Neural cell (in vitro differentiated cells): ENCODE results near the gene GNLY. TPM values are rescaled to one million over a fixed set of nuclear protein-coding genes. Genes with fewer than 3 reads are reported as not detected.

Experiments used
- H2AFZ ChIP-seq: fragments of 200-600, 300-800 bp; sonication (generic), shearing (Covaris generic); 2 replicates; pipeline ENCODE4 v1.6.0; 2014; ENCODE audit warnings: low read depth, mild to moderate bottlenecking, antibody characterized with exemption, low read length, moderate library complexity
- H3F3A ChIP-seq: fragments of 200-600 bp; shearing (Covaris generic); 2 replicates; pipeline ENCODE4 v1.6.1; 2016; ENCODE audit warnings: mild to moderate bottlenecking, moderate library complexity, mixed read lengths, antibody characterized with exemption, low read length; ENCODE audit not compliant: insufficient read depth, poor library complexity, severe bottlenecking
- H3K27ac ChIP-seq: fragments of 200-600, 300-800 bp; sonication (generic), shearing (Covaris generic); 2 replicates; pipeline ENCODE4 v1.5.1; 2014; ENCODE audit warnings: mild to moderate bottlenecking, low read length, moderate library complexity
- H3K27me3 ChIP-seq: fragments of 300-800, 200-600 bp; sonication (generic), shearing (Covaris generic); 2 replicates; pipeline ENCODE4 v1.6.0; 2014; ENCODE audit warnings: mild to moderate bottlenecking, low read depth, low read length, moderate library complexity; ENCODE audit not compliant: insufficient read depth
- H3K36me3 ChIP-seq: fragments of 300-800, 200-600 bp; sonication (generic), shearing (Covaris generic); 2 replicates; pipeline ENCODE4 v1.5.1; 2014; ENCODE audit warnings: mild to moderate bottlenecking, antibody characterized with exemption, low read length, moderate library complexity; ENCODE audit not compliant: insufficient read depth
- H3K4me2 ChIP-seq: fragments of 300-800, 200-600 bp; sonication (generic), shearing (Covaris generic); 2 replicates; pipeline ENCODE4 v1.6.0; 2014; ENCODE audit warnings: mild to moderate bottlenecking, low read length
- H3K4me3 ChIP-seq: fragments of 300-800, 200-600 bp; sonication (generic), shearing (Covaris generic); 2 replicates; pipeline ENCODE4 v1.5.1; 2014; ENCODE audit warnings: mild to moderate bottlenecking, low read length, moderate library complexity
- H3K79me2 ChIP-seq: fragments of 200-600 bp; shearing (Covaris generic); replicated peaks from 2 replicates; pipeline ENCODE4 v1.6.0; 2014; ENCODE audit warnings: mild to moderate bottlenecking, low read length, moderate library complexity; ENCODE audit not compliant: insufficient read depth
- H3K9ac ChIP-seq: fragments of 300-800, 200-600 bp; sonication (generic), shearing (Covaris generic); 2 replicates; pipeline ENCODE4 v1.6.1; 2016; ENCODE audit warnings: mild to moderate bottlenecking, low read length, mixed read lengths
- H3K9me2 ChIP-seq: fragments of 200-600 bp; shearing (Covaris generic); 2 replicates; pipeline ENCODE4 v1.6.1; 2016; ENCODE audit warnings: mild to moderate bottlenecking, low read length, mixed read lengths; ENCODE audit not compliant: insufficient read depth
- H3K9me3 ChIP-seq: fragments of 200-600, 300-800 bp; sonication (generic), shearing (Covaris generic); 2 replicates; pipeline ENCODE4 v1.6.1; 2016; ENCODE audit warnings: mild to moderate bottlenecking, mixed run types, low read length, moderate library complexity, mixed read lengths
- H4K20me1 ChIP-seq: fragments of 200-600 bp; shearing (Covaris generic); 2 replicates; pipeline ENCODE4 v1.6.1; 2016; ENCODE audit warnings: mild to moderate bottlenecking, mixed run types; ENCODE audit not compliant: insufficient read depth
- CTCF ChIP-seq: fragments of 450-650 bp; IDR thresholded peaks from 2 replicates; pipeline ENCODE4 v1.5.1; 2014; ENCODE audit warnings: antibody characterized with exemption, mild to moderate bottlenecking, moderate library complexity; ENCODE audit not compliant: poor library complexity, severe bottlenecking
- EP300 ChIP-seq: fragments of 450-650 bp; conservative IDR thresholded peaks from 2 replicates; pipeline ENCODE4 v1.6.1; 2014; ENCODE audit warnings: antibody characterized with exemption, mild to moderate bottlenecking, moderate library complexity; ENCODE audit not compliant: poor library complexity, severe bottlenecking
- EZH2 ChIP-seq: fragments of 200-600, 300-800 bp; shearing (Covaris generic), sonication (generic); IDR thresholded peaks from 2 replicates; pipeline ENCODE4 v1.6.1; 2014; ENCODE audit warnings: antibody characterized with exemption, low read length, borderline replicate concordance, mild to moderate bottlenecking; ENCODE audit not compliant: insufficient read depth, poor library complexity, severe bottlenecking
- MXI1 ChIP-seq: fragments of 450-650 bp; conservative IDR thresholded peaks from 2 replicates; pipeline ENCODE4 v1.6.1; 2014; ENCODE audit warnings: antibody characterized with exemption, mild to moderate bottlenecking; ENCODE audit not compliant: poor library complexity, severe bottlenecking
- POLR2AphosphoS5 ChIP-seq: IDR thresholded peaks from 2 replicates; pipeline ENCODE4 v1.6.1; 2012
- RAD21 ChIP-seq: fragments of 450-650 bp; conservative IDR thresholded peaks from 2 replicates; pipeline ENCODE4 v1.6.1; 2014; ENCODE audit warnings: antibody characterized with exemption, mild to moderate bottlenecking, moderate library complexity
- REST ChIP-seq: IDR thresholded peaks from 2 replicates; pipeline ENCODE4 v1.6.1; 2012; ENCODE audit warnings: borderline replicate concordance
- SMC3 ChIP-seq: fragments of 450-650 bp; conservative IDR thresholded peaks from 2 replicates; pipeline ENCODE4 v1.6.1; 2014; ENCODE audit warnings: antibody characterized with exemption, mild to moderate bottlenecking, moderate library complexity; ENCODE audit not compliant: poor library complexity
- TAF1 ChIP-seq: IDR thresholded peaks from 2 replicates; pipeline ENCODE4 v1.6.1; 2012; ENCODE audit warnings: low read depth
- polyA plus RNA-seq: library from polyadenylated mRNA; depleted of rRNA; stranded (reverse); fragments of >200 nt; gene quantifications from 2 replicates; pipeline ENCODE4 v1.2.3, GENCODE V29; 2014

The GNLY gene
- polyA plus RNA-seq, 1 donor from 2014 or later = not detected

GRCh38 chr2:85733121-85733960 lies 39.2 kb downstream of the GNLY start:
- no peak for TF ChIP-seq TAF1
- TF ChIP-seq CTCF = no peak
- TF ChIP-seq EZH2 = no peak
- TF ChIP-seq EP300 = no peak
- no peak for TF ChIP-seq POLR2AphosphoS5
- TF ChIP-seq RAD21 = no peak
- TF ChIP-seq MXI1 = no peak
- Histone ChIP-seq H3K4me2 (no peak overlapping the region), H3K4me3 (no peak overlapping the region), H3K27ac (no peak overlapping the region), H3K9me2 (no peaks in the 10 kb centered on the region), H3K9ac (no peak overlapping the region), H3K79me2 (no peaks in the 10 kb centered on the region), H3K27me3 (no peaks in the 10 kb centered on the region), H3K36me3 (no peaks in the 10 kb centered on the region), H3F3A (no peaks in the 10 kb centered on the region), H2AFZ (no peak overlapping the region), H3K9me3 (no peaks in the 10 kb centered on the region), H4K20me1 (no peaks in the 10 kb centered on the region)

GRCh38 chr2:85734015-85734414 lies 39.9 kb downstream of the GNLY start:
- H3K4me3 ChIP-seq = no peak overlapping the region
- H3K4me2 ChIP-seq = no peak overlapping the region
- no peaks in the 10 kb centered on the region for H3K9me2 ChIP-seq
- H3K9me3 ChIP-seq = no peaks in the 10 kb centered on the region
- H3K27me3 ChIP-seq = no peaks in the 10 kb centered on the region
- no peaks in the 10 kb centered on the region for H3K79me2 ChIP-seq
- no peak for TF ChIP-seq EZH2
- no peak for TF ChIP-seq SMC3
- no peak for TF ChIP-seq RAD21
- no peak for TF ChIP-seq TAF1
- H3K36me3 ChIP-seq = no peaks in the 10 kb centered on the region
- H3K9ac ChIP-seq = no peak overlapping the region
- H3F3A ChIP-seq = no peaks in the 10 kb centered on the region
- H3K27ac ChIP-seq = no peak overlapping the region
- H2AFZ ChIP-seq = no peak overlapping the region
- no peaks in the 10 kb centered on the region for H4K20me1 ChIP-seq

GRCh38 chr2:85734942-85735608 lies 40.9 kb downstream of the GNLY start:
- TF ChIP-seq EP300 (no peak), MXI1 (no peak), SMC3 (no peak), EZH2 (no peak), REST (no peak), RAD21 (no peak), POLR2AphosphoS5 (no peak)
- H3K36me3 ChIP-seq = no peaks in the 10 kb centered on the region
- H3K9ac ChIP-seq = no peak overlapping the region
- no peak overlapping the region for H3K4me3 ChIP-seq
- H3K9me2 ChIP-seq = no peaks in the 10 kb centered on the region
- no peaks in the 10 kb centered on the region for H3K27me3 ChIP-seq
- no peak overlapping the region for H3K4me2 ChIP-seq
- no peaks in the 10 kb centered on the region for H3K9me3 ChIP-seq
- H3K79me2 ChIP-seq = no peaks in the 10 kb centered on the region
- no peaks in the 10 kb centered on the region for H3F3A ChIP-seq
- H2AFZ ChIP-seq = no peak overlapping the region
- H3K27ac ChIP-seq = no peak overlapping the region
- H4K20me1 ChIP-seq = no peaks in the 10 kb centered on the region
